Kasumi-1 (cell line): ENCODE results near the gene RABEP1.
"Not testable (repeated sequence)": the region's sequence is repeated elsewhere in the genome, so short reads cannot be mapped to it uniquely, and the experiment has no call there.

ENCODE experiments used
- DNase-seq, 2 experiments: peaks; one replicate each; lab custom pipeline; 2025; lab: John Stamatoyannopoulos, UW

The RABEP1 gene

DNA sequence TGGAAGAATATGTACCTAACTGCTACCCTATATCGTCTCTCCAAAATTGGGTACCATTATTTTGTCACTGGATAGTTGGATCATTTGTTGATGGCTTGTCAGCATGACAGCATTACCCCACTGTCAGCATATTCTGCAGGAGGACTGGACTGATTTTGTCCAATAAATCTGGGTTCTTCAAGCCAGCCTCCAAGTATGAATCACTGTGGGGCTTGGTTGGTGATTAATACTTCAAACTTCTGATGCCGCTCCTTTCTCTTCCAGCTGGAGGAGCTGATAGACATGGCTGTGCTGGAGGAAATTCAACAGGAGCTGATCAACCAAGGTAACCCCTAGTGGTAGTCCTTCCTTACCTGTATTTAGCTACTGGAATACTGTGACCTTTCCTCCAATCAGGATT lies 140.4 kb downstream of the RABEP1 start:
- DNase-seq, result no peak

DNA sequence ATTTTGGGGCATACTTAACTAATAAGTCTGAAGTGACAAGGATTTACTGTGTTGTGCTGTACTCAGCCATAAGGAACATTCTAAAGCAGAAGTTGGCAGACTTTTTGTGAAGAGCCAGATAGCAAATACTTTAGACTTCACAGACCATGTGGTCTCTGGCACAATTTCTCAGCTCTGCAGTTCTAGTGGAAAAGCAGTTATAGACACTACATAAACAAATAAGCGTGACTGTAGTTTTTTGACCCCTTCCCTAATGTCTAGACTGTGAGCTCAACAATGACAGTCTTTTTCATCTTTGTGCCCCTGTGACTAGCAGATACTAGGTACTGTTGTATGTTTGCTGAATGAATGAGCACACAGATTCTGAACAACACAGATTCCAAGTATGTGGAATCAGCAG lies 142.8 kb downstream of the RABEP1 start:
- no peak for DNase-seq

DNA sequence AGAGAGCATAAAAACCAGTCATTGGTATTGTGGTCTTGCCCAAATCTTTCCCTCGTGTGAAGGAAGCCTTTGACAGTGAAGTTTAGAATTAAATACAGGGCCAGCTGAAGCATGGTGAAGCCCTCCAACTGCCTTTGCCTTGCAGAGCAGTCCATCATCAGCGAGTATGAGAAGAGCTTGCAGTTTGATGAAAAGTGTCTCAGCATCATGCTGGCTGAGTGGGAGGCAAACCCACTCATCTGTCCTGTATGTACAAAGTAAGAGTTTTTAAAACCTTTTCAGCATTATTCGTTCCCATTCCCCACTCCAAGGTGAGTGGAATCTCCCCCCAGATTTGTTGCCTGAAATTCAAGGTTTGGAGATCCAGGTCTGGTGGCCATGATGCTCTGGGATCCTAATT lies 143.7 kb downstream of the RABEP1 start:
- no peak for DNase-seq

DNA sequence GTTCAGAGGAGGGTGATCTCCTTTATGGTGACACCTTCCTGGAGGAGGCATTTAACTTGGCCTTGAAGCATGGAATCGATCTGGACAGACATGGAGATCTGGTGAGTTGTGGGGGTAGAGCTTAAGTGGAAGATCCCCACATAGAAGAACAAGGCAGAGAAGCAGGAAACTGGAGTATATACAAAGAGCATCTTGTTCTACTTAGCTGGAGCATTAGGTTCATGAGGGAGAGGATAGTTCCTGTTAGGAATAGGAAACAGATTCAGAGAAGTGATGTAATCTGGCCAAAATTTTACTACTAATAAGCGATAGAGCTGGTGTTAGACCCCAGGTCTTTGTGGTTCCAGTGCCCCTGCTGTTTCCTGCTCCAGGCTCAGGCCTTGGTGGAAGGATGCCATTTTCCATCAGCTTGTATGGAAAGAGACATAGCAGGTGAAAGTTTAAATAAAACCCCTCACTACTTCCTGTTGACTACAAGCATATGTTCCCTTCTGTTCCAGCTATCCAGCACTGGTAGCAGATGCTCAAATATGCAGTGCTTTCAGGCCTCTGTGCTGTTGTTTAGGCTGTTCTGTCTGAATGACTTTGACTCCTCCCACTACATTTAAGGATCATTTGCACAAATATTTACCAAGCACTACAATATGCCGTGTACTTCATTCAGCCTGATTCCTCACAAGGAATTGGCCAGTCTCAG lies 147.3 kb downstream of the RABEP1 start:
- DNase-seq, result no peak

DNA sequence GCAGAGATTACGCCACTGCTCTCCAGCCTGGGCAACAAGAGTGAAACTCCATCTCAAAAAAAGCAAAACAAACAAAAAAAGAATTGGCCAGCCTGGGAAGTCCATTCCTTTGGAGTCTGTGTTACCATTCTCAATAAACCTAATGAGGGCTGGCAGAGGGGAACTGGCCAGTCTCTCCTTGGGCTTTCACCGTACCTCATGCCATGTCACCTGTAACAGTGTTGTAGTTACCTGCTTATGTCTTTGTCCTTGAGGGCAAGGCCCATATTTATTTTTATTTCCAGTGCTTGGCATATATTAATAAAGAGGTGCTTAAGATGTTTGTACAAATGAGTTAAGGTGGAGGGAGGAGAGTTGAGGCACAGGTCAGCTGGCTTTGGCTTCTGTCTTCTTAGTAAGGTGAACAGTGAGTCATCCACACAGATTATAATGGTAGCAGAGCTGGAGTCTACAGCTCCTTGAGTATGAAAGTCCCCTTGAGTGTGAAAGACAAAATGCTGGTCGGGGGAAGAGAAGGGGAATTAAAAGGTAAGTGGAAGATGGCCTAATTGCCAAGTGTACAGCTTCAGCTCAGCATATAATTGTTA lies 148.4 kb downstream of the RABEP1 start:
- DNase-seq, result no peak

DNA sequence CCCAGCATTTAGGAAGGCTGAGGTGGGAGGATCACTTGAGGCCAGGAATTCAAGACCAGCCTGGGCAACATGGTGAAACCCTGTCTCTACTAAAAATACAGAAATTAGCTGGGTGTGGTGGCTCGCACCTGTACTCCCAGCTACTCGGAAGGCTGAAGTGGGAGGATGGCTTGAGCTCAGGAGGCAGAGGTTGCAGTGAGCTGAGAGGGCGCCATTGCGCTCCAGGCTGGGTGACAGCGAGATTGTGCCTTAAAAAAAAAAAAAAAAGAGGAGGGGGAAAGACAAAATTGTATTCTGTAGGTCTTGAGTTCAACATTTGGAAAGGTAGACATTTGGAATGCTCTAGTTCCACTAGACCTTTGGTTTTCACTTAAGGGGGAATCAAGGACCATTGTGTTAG lies 149.2 kb downstream of the RABEP1 start:
- DNase-seq, result not testable (repeated sequence)

DNA sequence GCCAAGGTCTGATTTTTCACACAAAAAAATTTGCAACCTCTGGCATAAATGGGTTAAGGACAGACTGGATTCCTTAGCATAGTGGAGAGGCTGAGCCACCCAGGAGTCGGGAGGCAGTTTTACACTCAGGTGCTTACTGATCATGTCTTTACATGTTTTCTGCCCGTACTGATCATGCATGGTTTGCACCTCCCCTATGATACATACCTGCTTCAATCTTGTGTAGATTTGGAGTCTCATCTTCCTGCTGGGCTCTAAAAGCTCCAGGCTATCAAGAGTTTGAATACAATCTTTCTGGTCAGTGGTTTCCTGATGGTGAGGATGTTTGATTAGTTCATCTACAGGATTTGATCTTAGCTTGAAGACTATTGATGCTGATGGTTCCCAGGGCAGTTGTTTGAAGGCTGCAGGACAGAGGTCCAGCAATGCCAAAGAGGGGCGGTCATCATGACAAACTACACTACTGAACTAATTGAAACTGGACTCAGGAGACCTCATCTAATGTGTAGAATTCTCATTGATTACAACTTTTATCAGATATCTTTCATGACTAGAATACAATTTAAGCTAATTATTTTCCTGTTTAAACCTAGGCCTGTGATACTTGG lies 150.0 kb downstream of the RABEP1 start:
- no peak for DNase-seq

DNA sequence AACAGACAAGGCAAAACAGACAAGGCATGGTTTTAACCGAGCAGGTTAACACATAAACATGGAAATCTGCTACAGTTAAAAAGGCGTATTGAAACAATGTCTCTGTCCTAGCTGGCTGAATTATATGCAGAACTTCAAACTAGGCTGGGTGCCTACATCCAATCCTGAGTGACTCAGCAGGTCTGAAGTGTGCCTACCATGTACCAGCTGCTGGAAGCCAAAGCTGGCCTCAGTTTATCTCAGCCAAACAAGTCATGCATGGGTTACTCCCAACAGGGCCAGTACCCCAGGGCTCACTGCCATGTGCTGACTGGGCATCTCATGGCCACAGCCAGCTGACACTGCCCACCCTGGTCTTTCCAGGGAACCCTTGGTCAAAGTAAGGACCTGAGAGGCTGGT lies 152.9 kb downstream of the RABEP1 start:
- no peak for DNase-seq
